HG03139 (cell line): ENCODE results near the gene NUPR2.
"Not testable (repeated sequence)": the region's sequence is repeated elsewhere in the genome, so short reads cannot be mapped to it uniquely, and the experiment has no call there.

Experiments used
- ATAC-seq: cut with Tn5 transposase; IDR thresholded peaks from one replicate; pipeline ENCODE4 v1.9.1; 2021; ENCODE audit not compliant: unreplicated experiment

NUPR2 gene

GRCh38 chr7:56087445-56087844 is 28.8 kb downstream of the NUPR2 start:
- no peak for ATAC-seq

GRCh38 chr7:56086761-56087160 is 29.5 kb downstream of the NUPR2 start:
- ATAC-seq, result no peak

GRCh38 chr7:56083150-56083785 is 32.9 kb downstream of the NUPR2 start:
- ATAC-seq, result no peak

GRCh38 chr7:56081626-56082340 is 34.4 kb downstream of the NUPR2 start:
- no peak for ATAC-seq

- not testable (repeated sequence) for ATAC-seq
These were observed 35.3 kb downstream of the NUPR2 start for GRCh38 chr7:56080726-56081435.

- ATAC-seq, result no peak
These were observed 36.6 kb downstream of the NUPR2 start for GRCh38 chr7:56079450-56080185.

- no peak for ATAC-seq
These were observed 38.0 kb downstream of the NUPR2 start for GRCh38 chr7:56078196-56078595.

- ATAC-seq, result no peak
These were observed 38.5 kb downstream of the NUPR2 start for GRCh38 chr7:56077681-56078080.

GRCh38 chr7:56074371-56074791 is 41.8 kb downstream of the NUPR2 start:
- ATAC-seq, result peak; percentile 88

GRCh38 chr7:56066376-56066775 is 49.8 kb downstream of the NUPR2 start:
- not testable (repeated sequence) for ATAC-seq
